Glutamatergic neuron (in vitro differentiated cells): Measurements from ENCODE around the gene EIF4A3. TPM values are rescaled to one million over a fixed set of nuclear protein-coding genes. Genes with fewer than 3 reads are reported as not detected.

Source experiments
- DNase-seq: peaks from one replicate; pipeline ENCODE4 v3.0.0; 2022
- H3K27ac Mint-ChIP-seq: one replicate; pipeline ENCODE4 v1.8.0; 2020; ENCODE audit warnings: mild to moderate bottlenecking, mixed read lengths, inconsistent platforms; ENCODE audit not compliant: unreplicated experiment
- H3K27me3 Mint-ChIP-seq: one replicate; pipeline ENCODE4 v1.8.0; 2020; ENCODE audit warnings: mild to moderate bottlenecking, moderate library complexity, mixed read lengths, inconsistent platforms; ENCODE audit not compliant: unreplicated experiment
- H3K36me3 Mint-ChIP-seq: one replicate; pipeline ENCODE4 v1.8.0; 2020; ENCODE audit warnings: mild to moderate bottlenecking, mixed read lengths, inconsistent platforms; ENCODE audit not compliant: unreplicated experiment
- H3K4me1 Mint-ChIP-seq: one replicate; pipeline ENCODE4 v1.8.0; 2020; ENCODE audit warnings: mild to moderate bottlenecking, low read depth, mixed read lengths, inconsistent platforms; ENCODE audit not compliant: unreplicated experiment
- H3K4me3 Mint-ChIP-seq: one replicate; pipeline ENCODE4 v1.8.0; 2020; ENCODE audit warnings: mild to moderate bottlenecking, mixed read lengths, inconsistent platforms; ENCODE audit not compliant: unreplicated experiment
- H3K9me3 Mint-ChIP-seq: one replicate; pipeline ENCODE4 v1.8.0; 2020; ENCODE audit warnings: mild to moderate bottlenecking, moderate library complexity, mixed read lengths, inconsistent platforms; ENCODE audit not compliant: unreplicated experiment
- CTCF ChIP-seq: fragments of 200-600 bp; sonication (generic); IDR thresholded peaks from one replicate; pipeline ENCODE4 v1.5.0; 2021; ENCODE audit not compliant: partially characterized antibody, unreplicated experiment
- total RNA-seq: library from RNA; stranded (reverse); fragmentation: NEBNext Ultra II Directional; extraction: Animal tissue kit (Norgen Biotek cat#: 25700); gene quantifications from one replicate; pipeline ENCODE4 v1.2.1, GENCODE V29; 2021; ENCODE audit not compliant: unreplicated experiment

Gene EIF4A3
- total RNA-seq, 1 donor from 2014 or later, result 110 TPM

GRCh38 chr17:80089762-80090161 is 57.2 kb downstream of the EIF4A3 start:
- peaks cover 8% of the 10 kb centered on the region for H3K36me3 Mint-ChIP-seq
- no peak for TF ChIP-seq CTCF
- H3K4me3 Mint-ChIP-seq, result no peak overlapping the region
- H3K4me1 Mint-ChIP-seq, result peaks cover 9% of the 10 kb centered on the region
- DNase-seq, result no peak
- no peaks in the 10 kb centered on the region for H3K27me3 Mint-ChIP-seq
- no peak overlapping the region for H3K27ac Mint-ChIP-seq
- H3K9me3 Mint-ChIP-seq, result peaks cover 8% of the 10 kb centered on the region

DNA sequence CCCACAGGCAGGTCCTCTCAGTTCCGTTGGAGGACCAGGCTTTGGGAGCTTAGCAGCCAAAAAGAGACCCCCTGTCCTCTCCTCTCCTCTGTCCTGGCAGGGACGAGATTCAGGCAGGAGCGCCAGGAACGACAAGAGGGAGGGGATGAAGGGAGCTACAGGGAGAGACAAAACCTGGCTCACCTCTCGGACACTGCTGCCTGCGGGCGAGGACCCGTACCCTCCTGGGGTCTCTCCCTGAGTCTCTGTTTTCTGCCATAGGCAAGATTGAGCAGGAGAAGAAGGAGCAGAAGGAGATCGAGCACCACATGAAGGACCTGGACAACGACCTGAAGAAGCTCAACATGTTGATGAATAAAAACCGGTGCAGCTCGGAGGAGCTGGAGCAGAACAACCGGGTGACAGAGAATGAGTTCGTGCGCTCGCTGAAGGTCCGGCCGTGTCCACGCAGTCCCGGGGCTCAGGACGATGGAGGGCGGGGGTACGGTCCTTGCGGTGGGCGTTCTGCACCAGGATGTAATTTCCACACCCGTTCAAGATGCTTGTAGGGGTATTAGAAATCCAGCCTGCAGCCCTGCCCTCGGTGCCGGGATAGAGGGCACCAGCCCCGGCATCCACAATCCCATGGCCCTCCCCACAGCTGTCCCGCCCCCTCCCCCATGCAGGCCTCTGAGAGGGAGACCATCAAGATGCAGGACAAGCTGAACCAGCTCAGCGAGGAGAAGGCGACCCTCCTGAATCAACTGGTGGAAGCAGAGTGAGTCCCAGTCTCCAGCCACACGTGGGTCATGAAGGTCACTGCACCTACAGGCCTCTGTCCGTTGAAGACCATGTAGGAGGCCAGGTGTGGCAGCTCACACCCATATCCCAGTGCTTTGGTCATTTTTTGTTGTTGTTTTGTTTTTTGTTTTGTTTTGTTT is 59.3 kb downstream of the EIF4A3 start:
- peaks cover 13% of the 10 kb centered on the region for H3K4me1 Mint-ChIP-seq
- H3K36me3 Mint-ChIP-seq, result peaks cover 8% of the 10 kb centered on the region
- no peak overlapping the region for H3K4me3 Mint-ChIP-seq
- peaks cover 4% of the 10 kb centered on the region for H3K27me3 Mint-ChIP-seq
- peaks cover 8% of the 10 kb centered on the region for H3K9me3 Mint-ChIP-seq
- DNase-seq, result no peak
- no peak overlapping the region for H3K27ac Mint-ChIP-seq
- no peak for TF ChIP-seq CTCF

GRCh38 chr17:80086616-80087015 is 60.3 kb downstream of the EIF4A3 start:
- Mint-ChIP-seq H3K27me3 (peaks cover 5% of the 10 kb centered on the region), H3K4me3 (no peak overlapping the region), H3K27ac (no peak overlapping the region)

DNA sequence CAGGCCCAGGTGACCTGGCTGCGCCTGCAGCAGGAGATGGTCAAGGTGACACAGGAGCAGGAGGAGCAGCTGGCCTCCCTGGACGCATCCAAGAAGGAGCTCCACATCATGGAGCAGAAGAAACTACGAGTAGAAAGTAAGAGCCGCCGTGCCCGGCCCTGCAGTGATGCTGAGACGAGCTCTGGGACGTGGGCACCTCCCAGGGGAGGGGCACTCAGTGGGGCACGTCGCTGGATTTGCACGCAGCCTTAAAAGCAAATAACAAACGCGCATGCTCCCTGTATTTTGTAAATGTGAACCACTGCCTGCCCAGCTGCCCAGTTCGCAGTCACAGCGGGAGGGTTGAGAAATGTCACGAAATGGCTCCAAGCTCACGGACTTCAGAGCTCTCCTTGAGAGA is 60.8 kb downstream of the EIF4A3 start:
- Mint-ChIP-seq H3K9me3 (peaks cover 8% of the 10 kb centered on the region), H3K36me3 (peaks cover 7% of the 10 kb centered on the region), H3K27ac (no peak overlapping the region), H3K27me3 (peaks cover 5% of the 10 kb centered on the region), H3K4me1 (peaks cover 9% of the 10 kb centered on the region), H3K4me3 (no peak overlapping the region)
- no peak for TF ChIP-seq CTCF
- no peak for DNase-seq

More at GRCh38 chr17:80086616-80087015, 60.3 kb downstream of the EIF4A3 start:
- TF ChIP-seq CTCF, result no peak
- Mint-ChIP-seq H3K4me1 (peaks cover 13% of the 10 kb centered on the region), H3K9me3 (peaks cover 8% of the 10 kb centered on the region), H3K36me3 (peaks cover 8% of the 10 kb centered on the region)
- DNase-seq, result no peak

- Mint-ChIP-seq H3K4me3 (no peak overlapping the region), H3K36me3 (no peaks in the 10 kb centered on the region), H3K9me3 (peaks cover 6% of the 10 kb centered on the region), H3K27ac (no peak overlapping the region), H3K4me1 (peaks cover 4% of the 10 kb centered on the region), H3K27me3 (peaks cover 5% of the 10 kb centered on the region)
- TF ChIP-seq CTCF, result no peak
- no peak for DNase-seq
Observed at GRCh38 chr17:80084773-80085172, 62.2 kb downstream of the EIF4A3 start.
